ENCODE measurements around the gene PPM1H.
"Not testable (repeated sequence)": the region's sequence is repeated elsewhere in the genome, so short reads cannot be mapped to it uniquely, and the experiment has no call there.

Gene PPM1H

DNA sequence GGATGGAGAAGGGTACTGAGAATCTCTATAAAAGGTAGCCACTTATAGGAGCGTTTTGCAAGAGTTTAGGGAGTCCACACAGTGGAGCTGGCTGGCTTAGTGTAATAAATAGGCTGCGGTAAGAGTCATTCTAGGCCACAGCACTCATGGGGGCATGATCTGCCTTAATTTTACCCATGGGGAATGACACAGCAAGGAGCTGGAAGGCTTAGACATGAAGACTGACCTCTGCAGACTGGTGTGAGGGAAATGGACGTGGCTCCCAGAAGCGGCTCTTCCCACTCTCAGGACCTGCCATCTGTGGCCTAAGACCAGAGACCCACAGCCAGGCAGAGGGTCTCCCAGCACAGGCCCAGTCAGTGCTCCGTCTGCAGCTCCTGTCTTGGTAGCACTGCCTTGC is 173.3 kb downstream of the PPM1H start:
- DNase-seq = no peak

DNA sequence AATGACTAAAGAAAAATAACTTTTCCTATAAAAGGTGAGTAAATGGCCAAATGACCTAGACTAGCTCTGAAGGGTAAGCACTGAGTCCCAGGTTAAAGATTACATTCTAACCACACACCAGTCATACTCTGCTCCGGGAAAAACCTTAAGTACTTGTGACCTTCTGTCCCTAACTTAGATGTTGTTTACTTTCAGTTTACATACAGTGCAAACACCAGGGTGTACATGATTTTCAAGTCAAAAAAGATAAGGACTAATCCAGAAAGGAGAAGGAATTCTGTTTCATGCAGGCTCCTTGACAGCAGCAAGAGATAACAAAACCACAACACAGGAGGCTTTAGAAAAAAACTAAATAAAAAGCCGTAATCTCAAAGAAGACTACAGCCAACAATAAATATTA is 174.2 kb downstream of the PPM1H start:
- DNase-seq = peak; percentile 37

DNA sequence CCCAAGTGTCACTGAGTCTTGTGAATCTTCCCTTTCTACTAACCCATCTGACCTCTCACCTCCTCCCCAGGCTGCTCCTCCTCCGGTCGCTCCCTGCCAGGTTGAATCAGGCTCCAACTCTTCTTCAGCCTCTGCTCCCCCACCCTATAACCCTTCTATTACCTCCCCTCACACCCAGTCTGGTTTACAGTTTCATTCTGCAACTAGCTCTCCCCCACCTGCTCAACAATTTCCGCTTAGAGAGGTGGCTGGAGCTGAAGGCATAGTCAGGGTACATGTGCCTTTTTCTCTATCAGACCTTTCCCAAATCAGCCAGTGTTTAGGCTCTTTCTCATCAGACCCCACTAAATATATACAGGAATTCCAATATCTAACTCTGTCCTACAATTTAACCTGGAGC is 174.6 kb downstream of the PPM1H start:
- not testable (repeated sequence) for DNase-seq

DNA sequence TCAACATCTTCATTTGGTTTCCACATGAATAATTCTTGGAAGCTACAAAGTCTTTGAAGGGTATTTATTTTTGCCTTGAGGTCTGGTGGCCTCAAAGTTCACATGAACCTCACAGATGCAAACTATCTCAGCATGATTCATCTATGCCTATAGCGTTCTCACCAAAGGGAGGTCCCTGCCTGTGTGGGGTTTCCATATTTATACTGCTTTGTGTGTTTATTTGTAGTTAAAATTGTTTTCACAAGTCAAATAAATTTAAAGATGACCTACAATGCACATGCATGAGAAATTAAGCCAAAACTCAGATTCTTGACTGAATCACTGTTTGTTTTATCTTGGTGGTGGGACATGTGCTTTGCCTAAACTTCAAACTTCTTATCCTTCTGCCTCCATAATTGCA is 176.7 kb downstream of the PPM1H start:
- no peak for DNase-seq

DNA sequence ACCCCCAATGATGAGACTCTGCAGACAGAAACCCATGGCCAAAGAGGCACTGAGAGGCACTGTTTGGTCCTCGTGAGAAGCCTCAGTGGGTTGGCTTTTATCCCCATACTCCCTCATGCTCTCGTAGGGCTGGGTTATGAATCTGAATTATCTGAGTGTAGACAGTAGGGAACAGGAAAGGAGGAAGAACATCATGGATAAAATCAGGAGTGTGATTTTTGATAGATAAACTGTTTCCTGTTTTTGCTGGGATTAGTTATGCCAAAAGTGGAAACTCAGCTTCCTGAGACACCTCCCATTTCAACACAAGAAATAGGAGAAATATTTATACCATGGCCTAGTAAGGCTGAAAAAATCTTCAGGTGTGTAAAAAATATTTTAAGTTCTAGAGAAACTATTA is 177.9 kb downstream of the PPM1H start:
- DNase-seq = no peak

DNA sequence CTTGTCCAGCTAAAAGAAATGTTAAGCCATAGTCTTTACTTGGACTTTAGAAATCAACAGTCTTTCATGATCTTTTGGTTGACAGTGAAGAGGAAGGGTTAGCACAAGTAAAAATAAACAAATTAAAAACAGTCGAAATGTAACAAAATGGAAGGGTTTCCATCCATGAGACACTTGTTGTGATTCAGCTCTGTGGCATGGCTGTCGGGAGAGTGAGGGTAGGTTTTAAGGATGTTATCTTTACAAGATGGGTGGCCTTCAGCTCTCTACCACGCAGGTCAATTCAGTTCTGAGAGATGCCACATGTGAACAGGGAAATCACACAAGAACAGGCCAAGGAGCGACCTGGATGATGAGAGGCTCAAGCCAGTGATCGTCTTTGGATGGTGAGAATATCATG is 180.2 kb downstream of the PPM1H start:
- DNase-seq = no peak

DNA sequence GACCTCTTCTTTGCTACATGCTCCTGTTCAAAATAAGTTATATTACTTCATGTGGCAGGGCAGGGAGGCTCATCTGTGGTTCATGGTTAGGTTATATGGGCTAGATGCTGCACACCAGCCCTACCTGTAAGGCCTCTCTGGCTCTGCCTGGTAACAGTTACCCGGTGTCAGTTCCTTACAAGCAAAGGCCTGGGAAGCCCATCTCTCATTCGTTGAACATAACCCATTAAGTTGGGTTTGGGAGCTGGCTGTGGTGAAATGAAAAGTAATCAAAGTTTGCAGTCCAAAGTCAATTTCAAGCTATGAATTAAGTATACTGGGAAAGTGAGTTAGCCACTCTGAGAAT is 183.2 kb downstream of the PPM1H start:
- no peak for DNase-seq

DNA sequence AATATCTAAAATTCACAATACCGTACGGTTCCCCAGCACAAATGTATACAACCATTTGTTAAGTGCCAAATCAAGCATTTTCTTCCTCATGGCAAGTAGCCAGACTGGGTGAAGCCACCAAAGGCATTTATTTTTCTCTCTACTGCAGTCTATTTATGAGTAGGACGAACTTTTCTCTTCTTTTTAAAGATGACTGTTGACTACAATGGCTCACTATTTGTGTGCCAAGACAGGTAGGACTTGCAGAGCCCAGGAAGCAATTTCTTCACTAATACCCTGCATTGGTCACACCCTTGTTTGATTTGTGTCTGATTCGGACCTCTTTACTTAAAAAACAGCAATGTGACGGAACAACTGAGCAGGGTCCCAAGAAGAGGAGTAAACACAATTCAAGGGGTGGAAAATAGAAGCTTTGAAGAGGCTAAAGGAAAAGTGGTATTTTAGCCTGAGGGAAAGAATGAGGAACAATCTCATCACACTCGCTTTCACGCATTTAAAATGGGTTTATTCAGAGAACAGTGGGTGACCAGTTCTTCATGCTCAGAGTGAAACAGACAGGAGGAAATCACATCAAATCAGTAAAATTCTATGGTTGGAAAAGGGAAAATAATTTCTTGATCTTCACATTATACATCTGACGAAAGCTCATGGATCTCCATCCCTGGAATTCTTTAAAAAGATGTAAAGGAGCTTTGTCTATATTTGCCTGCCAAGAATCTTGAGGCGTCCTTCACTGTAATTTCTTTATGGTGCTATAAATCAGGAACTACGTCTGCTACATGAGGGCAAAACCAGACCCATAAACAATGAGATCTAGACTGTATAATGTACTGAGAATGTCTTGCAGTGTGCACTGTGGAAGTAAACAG is 183.8 kb downstream of the PPM1H start:
- no peak for DNase-seq

DNA sequence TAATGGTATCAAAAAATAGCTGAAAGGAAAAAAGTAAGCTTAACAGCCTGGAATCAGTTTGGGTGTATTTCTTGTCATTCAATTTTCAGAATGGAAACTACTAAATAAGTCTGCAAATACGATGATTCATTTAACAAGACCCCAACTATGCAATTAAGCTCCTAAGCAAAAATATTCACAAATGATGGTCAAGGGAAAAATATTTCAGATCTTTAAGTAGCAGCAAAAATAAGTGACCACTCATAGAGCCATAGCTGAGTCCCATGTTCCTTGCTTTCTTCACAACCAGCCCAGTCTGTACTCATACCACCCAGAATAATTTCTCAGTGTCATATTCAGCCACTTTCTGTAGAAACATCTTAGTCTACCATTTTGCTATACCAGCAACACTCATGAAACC is 185.4 kb downstream of the PPM1H start:
- no peak for DNase-seq

DNA sequence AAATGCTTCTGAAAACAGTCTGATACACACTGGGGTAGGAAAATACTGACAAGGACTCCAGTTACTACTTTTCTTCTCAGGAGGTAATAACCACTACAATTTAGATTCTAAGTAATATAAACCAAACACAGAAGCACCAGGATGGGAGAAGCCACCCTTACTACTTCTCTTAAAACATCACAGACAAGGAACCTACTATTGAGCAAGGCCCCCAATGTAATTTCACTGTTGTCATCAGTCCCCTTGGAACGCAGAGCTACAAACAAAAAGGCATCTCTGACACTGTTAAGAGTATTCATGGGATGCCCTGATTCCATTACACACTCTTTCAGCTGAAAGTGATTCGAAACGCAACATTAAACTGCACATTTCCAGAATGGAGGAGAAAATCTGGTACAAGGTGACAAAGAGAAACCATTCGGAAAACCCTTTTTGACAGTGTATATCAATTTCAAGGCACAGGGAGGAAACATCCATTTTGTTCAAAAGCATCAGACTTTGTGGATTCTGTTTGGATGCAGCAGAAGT is 185.9 kb downstream of the PPM1H start:
- no peak for DNase-seq

DNA sequence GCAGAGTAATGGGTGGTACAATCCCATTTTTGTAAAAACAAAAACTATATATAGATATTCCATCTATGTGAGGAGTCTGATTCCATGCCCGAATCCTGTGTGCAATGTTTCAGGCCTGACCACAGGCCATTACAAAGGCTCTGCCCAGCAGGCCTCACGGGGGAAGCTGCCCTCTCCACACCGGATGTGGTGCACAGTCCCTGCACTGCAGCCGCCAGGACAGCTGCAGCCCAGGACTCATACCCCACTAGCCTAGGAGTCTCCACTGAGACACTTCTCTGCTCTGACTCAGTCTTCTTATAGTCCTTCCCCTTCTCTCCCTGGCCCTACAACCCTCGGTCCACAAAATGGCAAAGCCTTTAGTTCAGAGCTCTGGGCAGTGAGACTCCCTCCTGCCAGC is 190.4 kb downstream of the PPM1H start:
- peak; percentile 40 for DNase-seq

DNA sequence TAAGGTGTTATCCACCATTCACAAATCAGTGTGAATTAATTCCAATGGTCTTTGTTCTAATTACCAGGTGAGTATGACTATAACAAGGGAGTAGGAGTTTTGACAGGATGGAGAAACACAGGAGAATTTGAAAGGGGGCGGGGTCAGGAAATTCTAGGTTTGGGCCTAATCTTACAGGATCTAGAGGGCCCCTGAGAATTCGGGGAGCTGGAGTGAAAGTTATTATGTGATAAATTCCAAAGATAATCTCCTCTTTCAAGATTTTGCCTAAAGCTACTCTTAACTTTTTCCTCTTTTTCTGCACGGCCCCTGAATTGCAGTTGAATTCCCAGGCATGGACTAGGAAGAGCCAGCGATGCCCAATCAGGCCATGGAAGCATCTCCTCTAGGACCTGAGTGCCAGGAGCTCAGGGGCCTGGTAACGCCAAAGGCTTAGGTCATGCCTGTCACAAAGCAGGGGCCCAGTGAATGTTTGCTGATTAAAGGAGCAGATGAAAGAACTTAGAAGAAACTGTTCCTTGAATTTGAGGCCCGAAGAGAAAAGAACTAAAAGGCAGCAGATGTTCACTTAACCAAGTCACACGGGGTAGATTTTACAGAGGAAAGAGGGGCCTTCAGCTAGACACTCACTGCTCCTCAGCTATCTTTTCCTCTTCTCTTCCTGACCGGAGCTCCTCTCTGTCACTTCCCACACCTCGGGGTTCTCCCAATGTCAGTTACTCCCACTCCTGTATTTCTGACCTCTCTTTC is 195.5 kb downstream of the PPM1H start:
- no peak for DNase-seq

DNA sequence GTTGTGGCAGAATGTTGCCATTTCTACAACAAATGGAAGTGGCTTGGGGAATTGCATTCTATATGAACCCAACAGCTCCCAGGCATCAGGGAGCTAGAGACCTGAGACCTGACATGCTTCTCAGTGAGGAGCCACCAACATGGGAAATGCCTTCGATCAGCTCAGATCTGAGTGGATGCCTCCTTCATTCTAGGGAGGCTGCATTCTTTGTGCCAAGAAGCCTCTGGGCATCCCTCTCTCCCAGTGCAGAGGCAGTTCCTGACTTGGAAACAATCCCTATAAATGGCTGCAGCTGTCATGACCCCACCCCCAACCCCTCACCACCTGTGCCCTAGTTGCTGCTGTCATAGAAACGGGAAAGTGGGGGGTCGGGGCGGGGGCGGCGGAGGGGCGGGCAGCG is 196.3 kb downstream of the PPM1H start:
- no peak for DNase-seq

DNA sequence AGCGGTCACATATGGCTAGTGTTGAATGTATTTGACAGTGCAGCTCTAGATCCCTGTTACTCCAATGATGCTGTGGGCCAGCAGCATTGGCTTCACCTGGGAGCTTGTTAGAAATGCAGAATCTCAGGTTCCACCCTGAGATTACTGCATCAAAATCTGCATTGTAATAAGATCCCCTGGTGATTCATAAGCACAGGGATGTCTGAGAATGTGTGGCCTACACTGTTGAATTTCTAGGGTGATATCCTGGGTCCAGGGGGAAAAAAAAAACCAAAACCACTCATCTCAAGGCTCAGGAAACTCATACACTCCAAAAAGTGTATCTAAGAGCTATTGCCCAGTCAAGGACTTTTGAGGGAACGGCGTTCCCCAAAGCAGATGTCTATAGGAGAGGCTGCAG is 196.8 kb downstream of the PPM1H start:
- no peak for DNase-seq

DNA sequence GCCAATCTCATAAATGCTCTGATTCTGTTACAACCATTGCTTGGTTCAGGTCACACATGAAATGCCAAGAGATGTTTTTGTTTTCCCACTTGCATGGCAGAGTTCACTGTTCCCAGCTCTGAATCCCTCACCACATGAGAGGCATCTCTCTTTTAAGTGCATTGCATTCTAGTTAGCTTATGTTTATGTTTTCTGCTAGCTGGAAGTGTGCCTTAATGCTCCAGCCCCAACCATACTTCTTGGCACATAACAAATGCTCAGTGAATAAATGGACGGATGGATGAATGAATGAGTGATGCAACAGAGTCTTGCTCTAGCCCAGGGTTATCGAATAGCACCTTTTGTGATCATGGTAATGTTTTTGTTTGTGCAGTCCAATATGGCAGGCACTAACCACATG is 197.3 kb downstream of the PPM1H start:
- no peak for DNase-seq

DNA sequence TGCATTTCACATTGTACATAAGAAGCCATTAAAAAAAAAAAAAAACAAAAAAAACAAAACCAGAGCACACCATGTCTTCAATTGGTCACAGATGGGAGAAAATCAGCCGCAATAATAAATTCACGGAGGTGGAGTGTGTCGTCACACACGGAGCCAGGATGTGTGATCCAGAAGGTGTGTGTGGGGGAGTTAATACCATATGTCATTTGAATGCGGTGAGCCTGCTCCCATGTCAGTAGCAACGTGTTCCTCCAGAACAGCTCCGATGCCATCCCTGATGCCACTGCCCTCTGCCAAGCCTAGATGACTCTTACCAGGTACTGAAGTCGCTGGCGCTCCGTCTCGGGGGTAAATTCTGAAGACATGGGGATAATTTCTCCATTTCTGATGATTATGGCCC is 197.8 kb downstream of the PPM1H start:
- no peak for DNase-seq

DNA sequence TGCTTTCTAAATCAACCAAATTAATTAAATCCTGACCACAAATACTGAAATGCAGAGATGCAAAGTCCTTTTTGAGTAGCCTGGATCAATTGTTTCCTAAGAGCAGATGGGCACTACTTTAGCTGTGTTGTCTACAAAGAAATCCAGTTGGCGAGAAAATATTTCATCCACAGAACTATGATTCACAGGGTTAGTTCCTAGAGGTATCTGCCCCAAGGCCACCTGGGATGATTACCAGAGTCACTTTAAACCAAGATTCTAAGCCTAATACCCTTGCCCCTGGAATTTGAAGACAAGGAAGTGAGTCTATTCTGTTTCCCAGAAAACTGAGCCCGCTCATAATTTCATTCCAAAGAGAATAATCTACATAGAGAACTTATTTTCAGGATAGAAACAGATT is 198.4 kb downstream of the PPM1H start:
- no peak for DNase-seq

DNA sequence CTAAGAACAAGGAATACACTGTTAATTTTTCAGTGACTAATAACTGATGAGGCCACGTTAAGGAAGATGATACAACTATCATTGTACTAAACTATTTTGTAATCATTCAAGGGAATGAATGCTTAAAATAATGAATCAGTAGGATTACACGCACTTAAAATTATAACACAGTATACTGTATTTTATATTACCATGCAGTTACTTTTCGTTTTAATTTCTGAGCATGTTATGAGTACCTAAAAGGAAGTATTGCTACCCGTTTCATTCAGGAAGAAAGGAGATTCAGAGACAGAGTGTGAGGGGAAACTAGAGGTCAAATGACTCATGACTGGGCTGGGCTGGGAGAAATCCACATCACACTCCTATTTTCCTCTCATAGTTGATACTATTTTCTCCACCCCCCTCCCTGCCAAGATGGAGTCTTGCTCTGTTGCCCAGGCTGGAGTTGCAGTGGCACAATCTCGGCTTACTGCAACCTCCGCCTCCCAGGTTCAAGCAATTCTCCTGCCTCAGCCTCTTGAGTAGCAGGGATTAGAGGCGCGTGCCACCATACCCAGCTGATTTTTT is 202.0 kb downstream of the PPM1H start:
- DNase-seq = peak; percentile 10

DNA sequence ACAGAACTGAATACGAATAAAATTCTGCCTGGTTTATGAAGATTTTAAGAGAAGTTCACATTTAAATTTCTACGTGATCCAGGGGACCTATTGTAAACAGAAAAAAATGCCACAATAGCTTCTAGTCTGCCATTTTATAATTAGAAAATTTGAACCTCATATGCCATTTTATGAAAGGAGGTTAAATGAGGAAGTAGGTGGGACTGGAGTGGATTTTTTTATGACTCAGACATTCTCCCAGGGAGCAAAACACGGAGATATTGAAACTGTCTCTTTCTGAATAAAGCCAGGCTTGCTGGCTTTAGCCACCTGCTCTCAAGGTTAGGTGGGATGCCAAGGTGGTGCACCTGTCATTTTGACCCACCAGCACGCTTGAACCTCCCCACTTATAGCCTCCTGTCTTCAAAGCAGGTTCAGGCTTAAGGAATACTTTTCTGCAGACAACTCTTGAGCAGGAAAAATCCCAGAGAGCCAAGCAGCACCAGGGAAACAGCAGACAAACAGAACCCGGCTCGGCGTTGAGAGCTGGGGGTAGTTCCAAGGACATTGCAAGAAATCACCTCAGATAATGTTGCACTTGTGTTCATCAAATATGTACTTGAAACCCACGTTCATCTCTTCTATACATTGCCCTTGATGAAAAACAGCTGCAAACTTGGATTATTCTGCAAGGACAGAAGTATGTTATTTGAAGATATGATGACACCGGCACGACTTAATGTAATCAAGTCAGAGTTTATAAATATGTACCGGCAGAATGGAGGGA is 203.7 kb downstream of the PPM1H start:
- DNase-seq = peak; percentile 72

DNA sequence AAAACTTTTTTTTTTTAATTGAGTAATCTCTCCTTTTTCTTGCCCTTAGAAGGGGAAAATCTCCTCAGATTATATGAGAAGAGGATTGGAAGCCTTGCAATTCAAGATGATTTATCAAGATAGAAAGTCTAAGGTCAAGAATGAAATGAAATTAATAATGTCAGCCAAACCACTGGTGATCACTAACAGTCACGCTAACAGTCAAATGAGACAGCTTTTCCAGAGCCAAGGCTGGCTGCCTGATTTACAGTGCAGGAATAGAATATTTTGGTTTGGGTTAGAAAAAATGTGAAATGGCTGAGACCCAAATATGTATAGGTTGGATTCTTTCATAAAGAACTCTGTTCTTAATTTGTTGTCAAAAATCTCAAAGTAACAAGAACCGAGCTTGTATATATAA is 204.3 kb downstream of the PPM1H start:
- no peak for DNase-seq

DNA sequence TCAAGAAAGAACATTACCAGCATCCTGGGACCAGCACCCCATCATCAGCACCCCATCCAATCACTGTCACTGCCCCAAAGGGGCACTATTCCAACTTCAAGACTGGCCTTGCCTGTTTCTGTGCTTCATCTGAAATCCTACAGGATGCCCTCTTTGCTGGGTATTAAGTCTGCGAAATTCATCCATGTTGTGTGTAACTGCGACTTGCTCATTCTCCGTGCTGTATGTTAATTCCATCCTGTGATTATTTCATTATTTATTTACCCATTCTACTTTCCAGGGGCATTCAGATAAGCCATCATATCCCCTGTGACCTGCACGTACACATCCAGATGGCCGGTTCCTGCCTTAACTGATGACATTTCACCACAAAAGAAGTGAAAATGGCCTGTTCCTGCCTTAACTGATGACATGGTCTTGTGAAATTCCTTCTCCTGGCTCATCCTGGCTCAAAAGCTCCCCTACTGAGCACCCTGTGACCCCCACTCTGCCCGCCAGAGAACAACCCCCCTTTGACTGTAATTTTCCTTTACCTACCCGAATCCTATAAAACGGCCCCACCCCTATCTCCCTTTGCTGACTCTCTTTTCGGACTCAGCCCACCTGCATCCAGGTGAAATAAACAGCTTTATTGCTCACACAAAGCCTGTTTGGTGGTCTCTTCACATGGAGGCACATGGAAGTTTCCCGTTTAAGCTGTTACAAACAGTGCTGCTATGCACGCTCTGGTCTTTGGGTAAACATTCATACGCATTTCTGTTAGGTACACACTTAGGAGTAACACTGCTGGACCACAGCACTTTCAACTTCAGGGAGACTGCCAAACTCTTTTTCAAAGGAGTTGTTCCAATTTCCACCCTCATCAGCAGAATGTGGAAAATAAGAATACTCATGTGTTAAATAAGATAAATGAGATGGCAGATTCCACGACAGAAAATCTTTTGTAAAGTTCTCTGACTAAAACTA is 205.1 kb downstream of the PPM1H start:
- DNase-seq = not testable (repeated sequence)

DNA sequence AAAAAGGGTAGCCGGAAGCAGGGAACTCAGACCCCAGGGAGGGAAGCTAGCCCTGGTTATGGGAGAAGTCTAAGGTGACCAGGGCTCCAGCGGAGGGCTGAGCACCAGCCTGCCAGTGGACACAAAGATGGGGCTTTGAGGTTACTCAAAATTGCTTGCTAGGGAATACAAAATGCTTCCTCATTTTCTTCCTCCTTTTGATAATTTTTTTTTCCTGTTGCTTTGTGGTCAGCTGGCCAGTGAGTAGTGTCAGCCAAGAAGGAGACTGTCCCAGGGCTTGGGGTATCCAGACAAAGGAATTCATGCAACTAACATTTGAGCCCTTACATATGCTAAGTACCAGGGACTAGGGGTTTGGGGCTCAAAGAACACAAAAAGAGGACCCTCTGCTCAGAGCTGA is 206.2 kb downstream of the PPM1H start:
- DNase-seq = peak; percentile 20
